COLO668 (cell line): ENCODE results near the gene S100G.

ENCODE experiments used
- DNase-seq: peaks from one replicate; lab custom pipeline; 2025; ENCODE audit not compliant: unreplicated experiment; lab: John Stamatoyannopoulos, UW

The S100G gene

GRCh38 chrX:16646366-16647138 lies 3.4 kb upstream of the S100G start:
- DNase-seq, result peak; percentile 6

GRCh38 chrX:16651391-16652024 lies 1.6 kb downstream of the S100G start:
- DNase-seq, result no peak

GRCh38 chrX:16653424-16653823 lies 3.5 kb downstream of the S100G start:
- no peak for DNase-seq

GRCh38 chrX:16654093-16654492 lies 4.1 kb downstream of the S100G start:
- DNase-seq, result no peak

- DNase-seq, result no peak
These were observed 8.3 kb downstream of the S100G start for GRCh38 chrX:16658284-16658683.

- DNase-seq, result no peak
These were observed 9.4 kb downstream of the S100G start for GRCh38 chrX:16659321-16659720.

- DNase-seq, result no peak
These were observed 11.5 kb downstream of the S100G start for GRCh38 chrX:16661495-16661894.

GRCh38 chrX:16662402-16662801 lies 12.4 kb downstream of the S100G start:
- DNase-seq, result no peak

GRCh38 chrX:16664074-16664473 lies 14.1 kb downstream of the S100G start:
- DNase-seq, result no peak

- no peak for DNase-seq
These were observed 14.7 kb downstream of the S100G start for GRCh38 chrX:16664626-16665025.

GRCh38 chrX:16665089-16665488 lies 15.1 kb downstream of the S100G start:
- DNase-seq, result no peak

GRCh38 chrX:16666541-16666940 lies 16.6 kb downstream of the S100G start:
- no peak for DNase-seq

- peak; percentile 8 for DNase-seq
These were observed 21.0 kb downstream of the S100G start for GRCh38 chrX:16671005-16671404.

GRCh38 chrX:16678689-16679088 lies 28.7 kb downstream of the S100G start:
- no peak for DNase-seq

GRCh38 chrX:16683007-16683664 lies 33.2 kb downstream of the S100G start:
- DNase-seq, result no peak

- DNase-seq, result no peak
These were observed 37.6 kb downstream of the S100G start for GRCh38 chrX:16687514-16687913.

GRCh38 chrX:16695079-16695676 lies 45.2 kb downstream of the S100G start:
- peak; percentile 41 for DNase-seq

GRCh38 chrX:16696956-16697355 lies 47.0 kb downstream of the S100G start:
- no peak for DNase-seq

- DNase-seq, result no peak
These were observed 49.4 kb downstream of the S100G start for GRCh38 chrX:16699389-16699788.

GRCh38 chrX:16700734-16701133 lies 50.8 kb downstream of the S100G start:
- DNase-seq, result no peak

- DNase-seq, result no peak
These were observed 53.0 kb downstream of the S100G start for GRCh38 chrX:16702700-16703599.
